Activated naive CD4-positive, alpha-beta T cell treated with anti-CD3 and anti-CD28 coated beads, Interleukin-2, amount 50 U/mL, for 16 hours (primary cell): ENCODE measurements around the gene AKAP1.

Experiments
- DNase-seq: peaks from one replicate; pipeline ENCODE4 v3.0.0-alpha.2; 2020

The AKAP1 gene

GRCh38 chr17:57132663-57133062 lies 47.6 kb downstream of the AKAP1 start:
- DNase-seq = no peak

- no peak for DNase-seq
These were observed 48.4 kb downstream of the AKAP1 start for GRCh38 chr17:57133486-57133885.

GRCh38 chr17:57135026-57135788 lies 50.2 kb downstream of the AKAP1 start:
- DNase-seq = no peak

GRCh38 chr17:57135789-57136291 lies 50.8 kb downstream of the AKAP1 start:
- no peak for DNase-seq

- DNase-seq = no peak
These were observed 51.3 kb downstream of the AKAP1 start for GRCh38 chr17:57136355-57136754.

GRCh38 chr17:57138030-57138911 lies 53.2 kb downstream of the AKAP1 start:
- no peak for DNase-seq

GRCh38 chr17:57138956-57139576 lies 54.0 kb downstream of the AKAP1 start:
- no peak for DNase-seq

- no peak for DNase-seq
These were observed 55.3 kb downstream of the AKAP1 start for GRCh38 chr17:57140316-57140715.

GRCh38 chr17:57142925-57143324 lies 57.9 kb downstream of the AKAP1 start:
- no peak for DNase-seq

- no peak for DNase-seq
These were observed 58.3 kb downstream of the AKAP1 start for GRCh38 chr17:57143361-57143760.

GRCh38 chr17:57143919-57144318 lies 58.9 kb downstream of the AKAP1 start:
- no peak for DNase-seq

- DNase-seq = no peak
These were observed 59.5 kb downstream of the AKAP1 start for GRCh38 chr17:57144567-57144966.

GRCh38 chr17:57145347-57145746 lies 60.3 kb downstream of the AKAP1 start:
- DNase-seq = no peak

- DNase-seq = no peak
These were observed 61.2 kb downstream of the AKAP1 start for GRCh38 chr17:57146273-57146672.

- DNase-seq = no peak
These were observed 66.8 kb downstream of the AKAP1 start for GRCh38 chr17:57151798-57152197.

GRCh38 chr17:57152967-57153528 lies 68.0 kb downstream of the AKAP1 start:
- no peak for DNase-seq

- DNase-seq = no peak
These were observed 69.9 kb downstream of the AKAP1 start for GRCh38 chr17:57154921-57155320.

GRCh38 chr17:57158325-57158724 lies 73.3 kb downstream of the AKAP1 start:
- no peak for DNase-seq

- no peak for DNase-seq
These were observed 73.7 kb downstream of the AKAP1 start for GRCh38 chr17:57158795-57159194.

GRCh38 chr17:57160624-57161023 lies 75.6 kb downstream of the AKAP1 start:
- DNase-seq = no peak

- no peak for DNase-seq
These were observed 79.8 kb downstream of the AKAP1 start for GRCh38 chr17:57164814-57165213.

GRCh38 chr17:57165754-57166153 lies 80.7 kb downstream of the AKAP1 start:
- DNase-seq = no peak

GRCh38 chr17:57166803-57167202 lies 81.8 kb downstream of the AKAP1 start:
- no peak for DNase-seq
